ENCODE measurements around the gene TMEM158. TPM values are rescaled to one million over a fixed set of nuclear protein-coding genes. Genes with fewer than 3 reads are reported as not detected.

Gene TMEM158
- total and polyA plus RNA-seq, 2 of the 8 experiments (the other 6 are each of a cell fraction or from before 2014, with no cell fraction given): 6.8 to 30.3 TPM

DNA sequence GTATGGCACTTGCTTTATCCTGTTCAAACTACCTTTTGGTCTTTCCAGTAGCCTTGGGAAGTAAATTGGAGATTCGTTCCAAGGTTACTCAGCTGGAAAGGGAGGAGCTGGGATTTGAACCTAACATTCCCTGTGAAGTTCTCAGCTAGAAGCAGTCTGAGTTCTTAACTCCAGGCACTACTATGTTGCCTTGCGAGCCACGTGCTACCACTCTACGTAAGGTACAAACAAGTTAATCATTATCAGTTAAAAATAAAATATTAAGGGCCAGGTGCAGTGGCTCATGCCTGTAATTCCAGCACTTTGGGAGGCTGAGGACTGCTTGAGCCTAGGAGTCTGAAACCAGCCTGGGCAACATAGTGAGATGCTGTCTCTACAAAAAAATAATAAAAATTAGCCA is 49.2 kb downstream of the TMEM158 start:
- Histone ChIP-seq H3K27ac (ENCODE audit: low read depth, low read length) (no peak overlapping the region), H2BK20ac (ENCODE audit: low read length) (no peak overlapping the region), H3K23ac (ENCODE audit: insufficient read length) (no peak overlapping the region), H2AFZ (ENCODE audit: low read length) (no peak overlapping the region), H3K79me2 (ENCODE audit: control insufficient read depth in 1 of 2, insufficient read depth in 2 of 2, low read length in 2 of 2) (no peaks in the 10 kb centered on the region), H3K14ac (ENCODE audit: insufficient read length) (no peak overlapping the region), H4K20me1 (replicated peaks in 1 of 2; ENCODE audit: control insufficient read depth in 1 of 2, insufficient read depth in 2 of 2, low read length in 2 of 2) (no peaks in the 10 kb centered on the region), H4K5ac (ENCODE audit: insufficient read length, low read depth, low read length) (no peak overlapping the region), H3K36me3 (ENCODE audit: control insufficient read depth in 2 of 4, insufficient read depth in 4 of 4, low read length in 3 of 4) (no peaks in the 10 kb centered on the region), H3K9me3 (ENCODE audit: insufficient read depth in 2 of 2, low read depth in 1 of 2, low read length in 1 of 2) (no peaks in the 10 kb centered on the region), H3K4me3 (ENCODE audit: extremely low read depth in 1 of 4, insufficient read depth in 2 of 4, low read depth in 3 of 4, low read length in 4 of 4) (no peak overlapping the region), H2AK5ac (ENCODE audit: low read depth, low read length) (no peak overlapping the region), H2BK12ac (ENCODE audit: low read depth, low read length) (no peak overlapping the region), H3K27me3 (replicated peaks in 1 of 4; ENCODE audit: control insufficient read depth in 3 of 4, extremely low read depth in 1 of 4, insufficient read depth in 3 of 4, low read length in 3 of 4) (no peaks in the 10 kb centered on the region), H2BK120ac (replicated peaks; ENCODE audit: low read depth, low read length) (no peak overlapping the region), H2BK5ac (ENCODE audit: low read depth, low read length) (no peak overlapping the region), H3K4me1 (replicated peaks in 1 of 4; ENCODE audit: control insufficient read depth in 3 of 4, insufficient read depth in 4 of 4, low read length in 3 of 4) (no peaks in the 10 kb centered on the region), H3K9ac (replicated peaks in 1 of 4; ENCODE audit: extremely low read depth in 1 of 4, low read depth in 3 of 4, low read length in 3 of 4) (no peak overlapping the region), H4K8ac (ENCODE audit: extremely low read depth, insufficient read depth, low read length) (no peak overlapping the region), H3K23me2 (ENCODE audit: low read depth, low read length) (no peaks in the 10 kb centered on the region), H3K4ac (replicated peaks; ENCODE audit: insufficient read length, low read depth, low read length) (no peak overlapping the region), H2BK15ac (ENCODE audit: low read length) (no peak overlapping the region), H3K79me1 (ENCODE audit: low read depth, low read length) (no peaks in the 10 kb centered on the region), H3K56ac (replicated peaks; ENCODE audit: insufficient read length, low read depth, low read length) (no peak overlapping the region), H3K18ac (ENCODE audit: extremely low read depth, low read length) (no peak overlapping the region), H4K91ac (replicated peaks; ENCODE audit: insufficient read length, low read length) (no peak overlapping the region), H3K4me2 (ENCODE audit: insufficient read depth in 1 of 2, low read depth in 2 of 2, low read length in 2 of 2) (no peak overlapping the region)
- FAIRE-seq (no peak), DNase-seq (ENCODE audit: low read depth in 1 of 2, low spot score in 2 of 2) (no peak)
- CTCF ChIA-PET (ENCODE audit: partially characterized antibody): interaction anchor here (0.6 to 2.1 kb wide), 7 partner anchors 9 to 214 kb away, joined by 3 to 10 read pairs (median 4); no protein-coding TSS in a partner anchor
- WGBS, 2 experiments (ENCODE audit: extremely low coverage in 1 of 2, insufficient coverage in 1 of 2, insufficient read length in 1 of 2, insufficient replicate concordance in 2 of 2, low coverage in 1 of 2, low lambda C conversion rate in 2 of 2, missing lambda C conversion rate in 1 of 2): 89% methylated on average over 4 of the region's 4 CpGs; no CpG with 5 or more reads in 1 of the 2 experiments
- POLR2A ChIA-PET (ENCODE audit: partially characterized antibody): no interaction called here
- no peak for TF ChIP-seq SP2 (IDR thresholded peaks at IDR 0.05; ENCODE audit: low read length)

All from H1 (cell line).